Panc1 (cell line): Measurements from ENCODE around the gene COQ10A. TPM values are rescaled to one million over a fixed set of nuclear protein-coding genes. Genes with fewer than 3 reads are reported as not detected.

ENCODE experiments used
- ATAC-seq: fragments of 200-7000 bp; cut with Tn5 transposase; 2 replicates; pipeline ENCODE4 v1.9.1; 2020; ENCODE audit warnings: mild to moderate bottlenecking, moderate library complexity
- BruUV-seq: library from RNA; stranded (reverse); fragments of 400-500 nt; replicated peaks from 2 replicates; lab custom pipeline; 2021; lab: Mats Ljungman, UMichigan
- CTCF ChIA-PET: fragments of 300-600 bp; sonication (Branson Sonifier 250); formaldehyde crosslinking; loops from one replicate; lab custom pipeline; 2022; ENCODE audit warnings: antibody characterized with exemption; lab: Charles Lee
- POLR2A ChIA-PET: fragments of 300-600 bp; sonication (Branson Sonifier 250); formaldehyde crosslinking; loops from one replicate; lab custom pipeline; 2022; ENCODE audit warnings: antibody characterized with exemption; lab: Charles Lee
- DNase-seq: peaks from one replicate; pipeline ENCODE4 v3.0.0-alpha.2; 2010; ENCODE audit warnings: low read depth, low spot score
- H3K27ac ChIP-seq: 2 replicates; pipeline ENCODE4 v1.5.1; 2011; ENCODE audit warnings: mild to moderate bottlenecking, low read length, inconsistent platforms
- H3K27me3 ChIP-seq: fragments of 200-500 bp; sonication (Bioruptor generic); 2 replicates; pipeline ENCODE4 v1.6.0; 2014; ENCODE audit warnings: low read length, inconsistent platforms; ENCODE audit not compliant: control insufficient read depth, insufficient read depth
- H3K36me3 ChIP-seq: fragments of 200-500 bp; sonication (Bioruptor generic); 2 replicates; pipeline ENCODE4 v1.5.1; 2014; ENCODE audit warnings: inconsistent platforms, mild to moderate bottlenecking, low read length, moderate library complexity; ENCODE audit not compliant: control insufficient read depth, insufficient read depth
- H3K4me1 ChIP-seq: 2 replicates; pipeline ENCODE4 v1.5.1; 2011; ENCODE audit warnings: inconsistent platforms, mild to moderate bottlenecking, low read length, moderate library complexity; ENCODE audit not compliant: control insufficient read depth, insufficient read depth
- H3K4me3 ChIP-seq, 2 experiments: 2 replicates each; pipeline ENCODE4 v1.5.1; 2011 to 2012; ENCODE audit warnings: low read depth in 2 of 2, low read length in 2 of 2, mild to moderate bottlenecking in 2 of 2, inconsistent platforms in 1 of 2, moderate library complexity in 1 of 2
- H3K9me3 ChIP-seq: fragments of 200-500 bp; sonication (Bioruptor generic); 2 replicates; pipeline ENCODE4 v1.5.1; 2014; ENCODE audit warnings: low read depth, mild to moderate bottlenecking, inconsistent platforms, low read length, moderate library complexity; ENCODE audit not compliant: control insufficient read depth, insufficient read depth
- POLR2AphosphoS5 ChIP-seq: IDR thresholded peaks from 2 replicates; pipeline ENCODE4 v1.6.1; 2012; ENCODE audit warnings: mild to moderate bottlenecking, low read depth, low read length, moderate library complexity
- SIN3A ChIP-seq: IDR thresholded peaks from 2 replicates; pipeline ENCODE4 v1.6.1; 2012; ENCODE audit warnings: low read depth, mild to moderate bottlenecking, low read length, moderate library complexity, borderline replicate concordance; ENCODE audit not compliant: insufficient read depth
- TCF7L2 ChIP-seq: IDR thresholded peaks from 2 replicates; pipeline ENCODE4 v1.6.1; 2011; ENCODE audit warnings: mild to moderate bottlenecking, low read depth, low read length, inconsistent platforms
- in situ Hi-C: cut with HindIII; loops from 2 replicates; pipeline ENCODE4 v1.10.0; 2016; ENCODE audit warnings: low sequenced_read_pairs, low pct_unique_long_range_greater_than_20kb
- intact Hi-C: fragments of 100-400 bp; cut with micrococcal nuclease; formaldehyde crosslinking; loops from one replicate; pipeline ENCODE4 v1.10.0; 2022; ENCODE audit not compliant: unreplicated experiment
- total RNA-seq: library from RNA; stranded (reverse); gene quantifications from one replicate; pipeline ENCODE4 v1.2.1, GENCODE V29; 2021; ENCODE audit not compliant: unreplicated experiment
- TF ChIP-seq, protein P1 (sequence below): fragments of 450-650 bp; IDR thresholded peaks from 2 replicates; pipeline ENCODE4 v1.5.1; 2017; ENCODE audit warnings: mild to moderate bottlenecking
- TF ChIP-seq, protein P2 (sequence below), 2 experiments: IDR thresholded peaks; 2 replicates each; pipeline ENCODE4 v1.6.1; 2011 to 2012; ENCODE audit warnings: low read depth in 2 of 2, control low read depth in 1 of 2, low read length in 1 of 2, mild to moderate bottlenecking in 1 of 2, moderate library complexity in 1 of 2; ENCODE audit not compliant: insufficient read depth in 1 of 2

The COQ10A gene
- total RNA-seq, 1 experiment from 2014 or later, result 20.0 TPM

DNA sequence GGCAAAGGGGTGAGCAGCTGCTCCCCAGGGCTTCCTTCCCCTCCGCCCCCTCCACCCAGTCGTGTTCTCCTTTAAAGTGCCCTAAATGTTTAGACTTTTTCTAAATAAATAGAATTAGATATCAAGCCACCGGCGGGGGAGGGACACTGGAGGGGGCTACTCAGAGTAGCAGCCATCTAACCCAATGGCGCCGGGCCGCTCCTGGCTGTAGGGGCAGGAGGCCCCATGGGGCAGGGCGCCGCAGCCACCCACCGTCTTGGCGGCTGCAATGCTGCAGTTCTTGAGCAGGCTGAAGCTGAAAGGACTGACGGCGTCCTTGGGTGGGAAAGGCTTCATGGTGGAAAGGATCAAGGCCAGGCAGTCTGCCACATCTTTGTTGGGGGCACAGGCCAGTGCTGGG, 23.8 kb upstream of the COQ10A start:
- Histone ChIP-seq H3K27ac (no peak overlapping the region), H3K9me3 (no peaks in the 10 kb centered on the region), H3K36me3 (peaks cover 10% of the 10 kb centered on the region), H3K4me1 (no peaks in the 10 kb centered on the region), H3K27me3 (no peaks in the 10 kb centered on the region), H3K4me3 (no peak overlapping the region)
- intact Hi-C loops (no loop called here), in situ Hi-C loops (no loop called here)
- DNase-seq (no peak), ATAC-seq (no peak)
- TF ChIP-seq TCF7L2 (no peak), POLR2AphosphoS5 (no peak), SIN3A (no peak)
- TF ChIP-seq, protein P1, sequence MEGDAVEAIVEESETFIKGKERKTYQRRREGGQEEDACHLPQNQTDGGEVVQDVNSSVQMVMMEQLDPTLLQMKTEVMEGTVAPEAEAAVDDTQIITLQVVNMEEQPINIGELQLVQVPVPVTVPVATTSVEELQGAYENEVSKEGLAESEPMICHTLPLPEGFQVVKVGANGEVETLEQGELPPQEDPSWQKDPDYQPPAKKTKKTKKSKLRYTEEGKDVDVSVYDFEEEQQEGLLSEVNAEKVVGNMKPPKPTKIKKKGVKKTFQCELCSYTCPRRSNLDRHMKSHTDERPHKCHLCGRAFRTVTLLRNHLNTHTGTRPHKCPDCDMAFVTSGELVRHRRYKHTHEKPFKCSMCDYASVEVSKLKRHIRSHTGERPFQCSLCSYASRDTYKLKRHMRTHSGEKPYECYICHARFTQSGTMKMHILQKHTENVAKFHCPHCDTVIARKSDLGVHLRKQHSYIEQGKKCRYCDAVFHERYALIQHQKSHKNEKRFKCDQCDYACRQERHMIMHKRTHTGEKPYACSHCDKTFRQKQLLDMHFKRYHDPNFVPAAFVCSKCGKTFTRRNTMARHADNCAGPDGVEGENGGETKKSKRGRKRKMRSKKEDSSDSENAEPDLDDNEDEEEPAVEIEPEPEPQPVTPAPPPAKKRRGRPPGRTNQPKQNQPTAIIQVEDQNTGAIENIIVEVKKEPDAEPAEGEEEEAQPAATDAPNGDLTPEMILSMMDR, result no peak
- TF ChIP-seq, protein P2, sequence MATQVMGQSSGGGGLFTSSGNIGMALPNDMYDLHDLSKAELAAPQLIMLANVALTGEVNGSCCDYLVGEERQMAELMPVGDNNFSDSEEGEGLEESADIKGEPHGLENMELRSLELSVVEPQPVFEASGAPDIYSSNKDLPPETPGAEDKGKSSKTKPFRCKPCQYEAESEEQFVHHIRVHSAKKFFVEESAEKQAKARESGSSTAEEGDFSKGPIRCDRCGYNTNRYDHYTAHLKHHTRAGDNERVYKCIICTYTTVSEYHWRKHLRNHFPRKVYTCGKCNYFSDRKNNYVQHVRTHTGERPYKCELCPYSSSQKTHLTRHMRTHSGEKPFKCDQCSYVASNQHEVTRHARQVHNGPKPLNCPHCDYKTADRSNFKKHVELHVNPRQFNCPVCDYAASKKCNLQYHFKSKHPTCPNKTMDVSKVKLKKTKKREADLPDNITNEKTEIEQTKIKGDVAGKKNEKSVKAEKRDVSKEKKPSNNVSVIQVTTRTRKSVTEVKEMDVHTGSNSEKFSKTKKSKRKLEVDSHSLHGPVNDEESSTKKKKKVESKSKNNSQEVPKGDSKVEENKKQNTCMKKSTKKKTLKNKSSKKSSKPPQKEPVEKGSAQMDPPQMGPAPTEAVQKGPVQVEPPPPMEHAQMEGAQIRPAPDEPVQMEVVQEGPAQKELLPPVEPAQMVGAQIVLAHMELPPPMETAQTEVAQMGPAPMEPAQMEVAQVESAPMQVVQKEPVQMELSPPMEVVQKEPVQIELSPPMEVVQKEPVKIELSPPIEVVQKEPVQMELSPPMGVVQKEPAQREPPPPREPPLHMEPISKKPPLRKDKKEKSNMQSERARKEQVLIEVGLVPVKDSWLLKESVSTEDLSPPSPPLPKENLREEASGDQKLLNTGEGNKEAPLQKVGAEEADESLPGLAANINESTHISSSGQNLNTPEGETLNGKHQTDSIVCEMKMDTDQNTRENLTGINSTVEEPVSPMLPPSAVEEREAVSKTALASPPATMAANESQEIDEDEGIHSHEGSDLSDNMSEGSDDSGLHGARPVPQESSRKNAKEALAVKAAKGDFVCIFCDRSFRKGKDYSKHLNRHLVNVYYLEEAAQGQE (IDR thresholded peaks at IDR 0.05; ENCODE audit: insufficient read depth in 1 of 2, low read depth in 2 of 2, low read length in 1 of 2), result no peak
- no TSS peak for BruUV-seq
- ChIA-PET POLR2A (interaction anchor here (0.6 kb wide), 1 partner anchor 16 kb away, joined by 7 read pairs; no protein-coding TSS in a partner anchor), CTCF (no interaction called here)

DNA sequence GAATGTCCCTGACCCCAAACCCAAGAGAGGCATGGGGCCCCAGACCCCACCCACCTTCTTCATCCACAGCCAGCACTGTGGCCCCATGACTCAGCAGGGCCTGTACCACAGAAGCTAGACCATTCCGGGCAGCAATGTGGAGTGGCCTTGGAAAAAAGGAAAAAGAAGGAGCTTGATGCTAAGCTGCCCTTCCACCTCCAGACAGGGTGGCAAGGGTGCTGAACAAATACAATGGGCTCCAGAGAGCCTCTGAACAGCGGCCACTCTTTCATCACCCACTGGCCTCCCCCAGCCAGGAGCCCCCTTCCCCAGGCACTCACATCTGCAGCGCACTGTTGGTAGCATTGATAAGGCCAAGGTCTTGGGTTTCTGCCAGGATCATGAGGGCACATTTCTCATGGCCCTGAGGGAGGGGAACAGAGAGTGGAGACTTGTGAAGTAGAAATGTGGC, 23.0 kb upstream of the COQ10A start:
- BruUV-seq, result no TSS peak
- Histone ChIP-seq H3K4me3 (no peak overlapping the region), H3K36me3 (peaks cover 10% of the 10 kb centered on the region), H3K27ac (no peak overlapping the region), H3K4me1 (no peaks in the 10 kb centered on the region), H3K9me3 (no peaks in the 10 kb centered on the region), H3K27me3 (no peaks in the 10 kb centered on the region)
- no peak for ATAC-seq
- CTCF ChIA-PET, result no interaction called here
- POLR2A ChIA-PET, result no interaction called here
- TF ChIP-seq, protein P2 (IDR thresholded peaks at IDR 0.05; ENCODE audit: insufficient read depth in 1 of 2, low read depth in 2 of 2, low read length in 1 of 2), result no peak
- no peak for DNase-seq
- intact Hi-C loops (no loop called here), in situ Hi-C loops (no loop called here)
